K562 (cell line): Measurements from ENCODE around the gene KIF6. TPM values are rescaled to one million over a fixed set of nuclear protein-coding genes. Genes with fewer than 3 reads are reported as not detected.

ENCODE experiments used
- ATAC-seq: fragments of 200-7000 bp; cut with Tn5 transposase; 3 replicates; pipeline ENCODE4 v1.9.1; 2020; ENCODE audit warnings: moderate library complexity
- BruUV-seq: library from RNA; stranded (reverse); fragments of 400-500 nt; replicated peaks from 2 replicates; lab custom pipeline; 2021; lab: Mats Ljungman, UMichigan
- CTCF ChIA-PET: fragments of 300-600 bp; formaldehyde crosslinking; extraction: SDS; loops from one replicate; lab custom pipeline; 2021; ENCODE audit warnings: low intra/inter-chr PET ratio; lab: Yijun Ruan, JAX
- POLR2A ChIA-PET: fragments of 300-600, 350-650 bp; sonication (Branson Sonifier 250); formaldehyde crosslinking; extraction: SDS; loops from one replicate; lab custom pipeline; 2021; ENCODE audit warnings: antibody characterized with exemption, inconsistent platforms; lab: Yijun Ruan, JAX
- DNase-seq, 4 experiments: peaks; one replicate each; pipeline versions ENCODE4 v3.0.0 to v3.0.0-alpha.2; 2011 to 2018; ENCODE audit warnings: low spot score in 3 of 4, mixed read lengths in 3 of 4; ENCODE audit errors: extremely low read depth in 1 of 4
- FAIRE-seq: peaks from 2 replicates; lab custom pipeline; 2011; peaks lifted over from hg19 to GRCh38; lab: Jason Lieb, UNC
- H2AFZ ChIP-seq: 2 replicates; pipeline ENCODE4 v1.6.0; 2011; ENCODE audit warnings: low read depth, low read length, control low read depth, inconsistent platforms
- H3K27ac ChIP-seq: fragments of 200-600 bp; 3 replicates; pipeline ENCODE4 v1.8.0; 2011; ENCODE audit warnings: low read depth, mild to moderate bottlenecking, control low read depth, inconsistent platforms, low read length, moderate library complexity, mixed read lengths; ENCODE audit errors: extremely low read depth
- H3K27me3 ChIP-seq, 2 experiments: fragments of 300-600 bp in 1 of 2; 2 replicates in 1 of 2; 3 replicates in 1 of 2; pipeline versions ENCODE4 v1.6.0 to v1.8.0; 2011; ENCODE audit warnings: inconsistent platforms in 2 of 2, low read length in 2 of 2, mild to moderate bottlenecking in 1 of 2, mixed read lengths in 1 of 2, moderate library complexity in 1 of 2; ENCODE audit not compliant: control insufficient read depth in 2 of 2, insufficient read depth in 2 of 2
- H3K36me3 ChIP-seq: fragments of 300-600 bp; 3 replicates; pipeline ENCODE4 v1.8.0; 2011; ENCODE audit warnings: mild to moderate bottlenecking, low read length, inconsistent platforms; ENCODE audit not compliant: control insufficient read depth, insufficient read depth
- H3K4me1 ChIP-seq, 2 experiments: fragments of 200-600 bp in 1 of 2; replicated peaks in 1 of 2; 2 replicates in 1 of 2; 3 replicates in 1 of 2; pipeline versions ENCODE4 v1.5.1 to v1.8.0; 2011; ENCODE audit warnings: inconsistent platforms in 2 of 2, low read length in 2 of 2, mild to moderate bottlenecking in 1 of 2, mixed read lengths in 1 of 2, moderate library complexity in 1 of 2; ENCODE audit not compliant: control insufficient read depth in 2 of 2, insufficient read depth in 2 of 2
- H3K4me2 ChIP-seq: 2 replicates; pipeline ENCODE4 v1.6.1; 2011; ENCODE audit warnings: low read length, control low read depth, inconsistent platforms, mixed read lengths; ENCODE audit not compliant: insufficient read depth
- H3K4me3 ChIP-seq: fragments of 200-600 bp; sonication (generic), shearing (Covaris generic); 2 replicates; pipeline ENCODE4 v1.5.1; 2016; ENCODE audit warnings: control low read depth, inconsistent platforms
- H3K79me2 ChIP-seq: fragments of 200-600 bp; 3 replicates; pipeline ENCODE4 v1.8.0; 2011; ENCODE audit warnings: low read length, inconsistent platforms; ENCODE audit not compliant: control insufficient read depth, insufficient read depth
- H3K9ac ChIP-seq, 2 experiments: 2 replicates each; pipeline versions ENCODE4 v1.6.0 to v1.6.1; 2011; ENCODE audit warnings: low read depth in 2 of 2, low read length in 2 of 2, control low read depth in 1 of 2, inconsistent platforms in 1 of 2, mild to moderate bottlenecking in 1 of 2, mixed read lengths in 1 of 2; ENCODE audit not compliant: insufficient read depth in 1 of 2
- H3K9me1 ChIP-seq: one replicate; pipeline ENCODE4 v1.6.0; 2011; ENCODE audit warnings: inconsistent platforms, mild to moderate bottlenecking, low read length, moderate library complexity; ENCODE audit not compliant: control insufficient read depth, insufficient read depth
- H3K9me3 ChIP-seq: replicated peaks from 2 replicates; pipeline ENCODE4 v1.5.1; 2011; ENCODE audit warnings: low read depth, low read length, inconsistent platforms; ENCODE audit not compliant: control insufficient read depth, insufficient read depth
- H4K20me1 ChIP-seq: replicated peaks from 2 replicates; pipeline ENCODE4 v1.6.1; 2011; ENCODE audit warnings: low read length, inconsistent platforms, mixed read lengths; ENCODE audit not compliant: control insufficient read depth, insufficient read depth
- CHCHD3 ChIP-seq: fragments of 250-450 bp; sonication (Bioruptor Pico); IDR thresholded peaks from 2 replicates; pipeline ENCODE4 v2.1.2; 2022; ENCODE audit warnings: mild to moderate bottlenecking
- DPF2 ChIP-seq: fragments of 450-650 bp; IDR thresholded peaks from 2 replicates; pipeline ENCODE4 v1.6.1; 2016
- FOS ChIP-seq: IDR thresholded peaks from 3 replicates; pipeline ENCODE4 v1.6.1; 2011; ENCODE audit not compliant: insufficient read length; ENCODE audit errors: extremely low read depth
- ZNF449 ChIP-seq: fragments of 250-450 bp; sonication (Bioruptor Pico); IDR thresholded peaks from 2 replicates; pipeline ENCODE4 v1.8.0; 2022; ENCODE audit warnings: moderate library complexity, mild to moderate bottlenecking, inconsistent platforms
- ZNF57 ChIP-seq: fragments of 450-650 bp; formaldehyde crosslinking; IDR thresholded peaks from 2 replicates; pipeline ENCODE4 v1.4.0; 2020; ENCODE audit warnings: mild to moderate bottlenecking, moderate library complexity
- WGBS: fragments of 100-300 bp; shearing (Covaris generic); methylation state at CpG from one replicate; pipeline ENCODE4 v1.1.6; 2016; ENCODE audit warnings: low coverage, mixed read lengths; ENCODE audit not compliant: insufficient coverage; ENCODE audit errors: missing lambda C conversion rate; 5-methylcytosine and 5-hydroxymethylcytosine counted together
- in situ Hi-C: fragments of 300-500 bp; cut with MboI; formaldehyde crosslinking; loops from 4 replicates; pipeline ENCODE4 v1.15.0; 2018; ENCODE audit warnings: inconsistent platforms, mixed read lengths
- intact Hi-C: fragments of 100-400 bp; cut with micrococcal nuclease; formaldehyde crosslinking; loops from 2 replicates; pipeline ENCODE4 v1.14.2; 2022
- polyA plus RNA-seq, 8 experiments: library from polyadenylated mRNA; depleted of rRNA in 4 of 8; stranded (reverse) in 5 of 8; unstranded in 3 of 8; fragments of >200 nt; fragmentation: Nextera tagmentation in 2 of 8; fragmentation: Illumina TruSeq in 1 of 8; extraction: Ambion mirVana in 2 of 8; extraction: Trizol in 1 of 8; gene quantifications; 2 replicates each; pipeline versions ENCODE4 v1.2.1 to v1.2.3, GENCODE V29; 2011 to 2014; ENCODE audit warnings: inconsistent platforms in 1 of 8, missing spikeins in 1 of 8
- total RNA-seq, 7 experiments: library from RNA; depleted of rRNA in 6 of 7; stranded (reverse); fragments of >200 nt in 6 of 7; fragmentation: Illumina TruSeq in 2 of 7; extraction: Trizol in 2 of 7; gene quantifications; 2 replicates each; pipeline versions ENCODE4 v1.2.1 to v1.2.3, GENCODE V29; 2011 to 2021; ENCODE audit warnings: low replicate concordance in 1 of 7
- TF ChIP-seq, protein P1 (sequence below): fragments of 450-650 bp; IDR thresholded peaks from 2 replicates; pipeline ENCODE4 v1.6.1; 2016; ENCODE audit warnings: low read depth
- TF ChIP-seq, protein P2 (sequence below), 2 experiments: fragments of 450-650 bp in 1 of 2; sonication (generic) in 1 of 2; formaldehyde crosslinking; conservative IDR thresholded peaks; 2 replicates each; pipeline versions ENCODE4 v1.4.0 to v1.8.1; 2020 to 2022; ENCODE audit warnings: mild to moderate bottlenecking in 1 of 2, missing genetic modification reagents in 1 of 2

The KIF6 gene
- total and polyA plus RNA-seq, 9 of the 15 experiments (the other 6 are each of a cell fraction or from before 2014, with no cell fraction given): not detected

GRCh38 chr6:39446909-39447308, 278.3 kb downstream of the KIF6 start:
- intact Hi-C loops: no loop called here
- in situ Hi-C loops: no loop called here
- no TSS peak for BruUV-seq
- DNase-seq (no peak), FAIRE-seq (no peak), ATAC-seq (no peak)
- Histone ChIP-seq H3K9me1 (no peaks in the 10 kb centered on the region), H3K36me3 (no peaks in the 10 kb centered on the region), H3K4me1 (no peaks in the 10 kb centered on the region), H3K27me3 (no peaks in the 10 kb centered on the region; a peak in 1 of 5 replicates), H3K27ac (no peak overlapping the region), H3K9ac (no peak overlapping the region), H2AFZ (no peak overlapping the region), H4K20me1 (no peaks in the 10 kb centered on the region), H3K79me2 (no peaks in the 10 kb centered on the region), H3K4me2 (no peak overlapping the region), H3K4me3 (no peak overlapping the region), H3K9me3 (no peaks in the 10 kb centered on the region)
- POLR2A ChIA-PET: no interaction called here
- WGBS: 0% methylated on average over 2 of the region's 2 CpGs
- CTCF ChIA-PET: no interaction called here
- TF ChIP-seq, protein P1, sequence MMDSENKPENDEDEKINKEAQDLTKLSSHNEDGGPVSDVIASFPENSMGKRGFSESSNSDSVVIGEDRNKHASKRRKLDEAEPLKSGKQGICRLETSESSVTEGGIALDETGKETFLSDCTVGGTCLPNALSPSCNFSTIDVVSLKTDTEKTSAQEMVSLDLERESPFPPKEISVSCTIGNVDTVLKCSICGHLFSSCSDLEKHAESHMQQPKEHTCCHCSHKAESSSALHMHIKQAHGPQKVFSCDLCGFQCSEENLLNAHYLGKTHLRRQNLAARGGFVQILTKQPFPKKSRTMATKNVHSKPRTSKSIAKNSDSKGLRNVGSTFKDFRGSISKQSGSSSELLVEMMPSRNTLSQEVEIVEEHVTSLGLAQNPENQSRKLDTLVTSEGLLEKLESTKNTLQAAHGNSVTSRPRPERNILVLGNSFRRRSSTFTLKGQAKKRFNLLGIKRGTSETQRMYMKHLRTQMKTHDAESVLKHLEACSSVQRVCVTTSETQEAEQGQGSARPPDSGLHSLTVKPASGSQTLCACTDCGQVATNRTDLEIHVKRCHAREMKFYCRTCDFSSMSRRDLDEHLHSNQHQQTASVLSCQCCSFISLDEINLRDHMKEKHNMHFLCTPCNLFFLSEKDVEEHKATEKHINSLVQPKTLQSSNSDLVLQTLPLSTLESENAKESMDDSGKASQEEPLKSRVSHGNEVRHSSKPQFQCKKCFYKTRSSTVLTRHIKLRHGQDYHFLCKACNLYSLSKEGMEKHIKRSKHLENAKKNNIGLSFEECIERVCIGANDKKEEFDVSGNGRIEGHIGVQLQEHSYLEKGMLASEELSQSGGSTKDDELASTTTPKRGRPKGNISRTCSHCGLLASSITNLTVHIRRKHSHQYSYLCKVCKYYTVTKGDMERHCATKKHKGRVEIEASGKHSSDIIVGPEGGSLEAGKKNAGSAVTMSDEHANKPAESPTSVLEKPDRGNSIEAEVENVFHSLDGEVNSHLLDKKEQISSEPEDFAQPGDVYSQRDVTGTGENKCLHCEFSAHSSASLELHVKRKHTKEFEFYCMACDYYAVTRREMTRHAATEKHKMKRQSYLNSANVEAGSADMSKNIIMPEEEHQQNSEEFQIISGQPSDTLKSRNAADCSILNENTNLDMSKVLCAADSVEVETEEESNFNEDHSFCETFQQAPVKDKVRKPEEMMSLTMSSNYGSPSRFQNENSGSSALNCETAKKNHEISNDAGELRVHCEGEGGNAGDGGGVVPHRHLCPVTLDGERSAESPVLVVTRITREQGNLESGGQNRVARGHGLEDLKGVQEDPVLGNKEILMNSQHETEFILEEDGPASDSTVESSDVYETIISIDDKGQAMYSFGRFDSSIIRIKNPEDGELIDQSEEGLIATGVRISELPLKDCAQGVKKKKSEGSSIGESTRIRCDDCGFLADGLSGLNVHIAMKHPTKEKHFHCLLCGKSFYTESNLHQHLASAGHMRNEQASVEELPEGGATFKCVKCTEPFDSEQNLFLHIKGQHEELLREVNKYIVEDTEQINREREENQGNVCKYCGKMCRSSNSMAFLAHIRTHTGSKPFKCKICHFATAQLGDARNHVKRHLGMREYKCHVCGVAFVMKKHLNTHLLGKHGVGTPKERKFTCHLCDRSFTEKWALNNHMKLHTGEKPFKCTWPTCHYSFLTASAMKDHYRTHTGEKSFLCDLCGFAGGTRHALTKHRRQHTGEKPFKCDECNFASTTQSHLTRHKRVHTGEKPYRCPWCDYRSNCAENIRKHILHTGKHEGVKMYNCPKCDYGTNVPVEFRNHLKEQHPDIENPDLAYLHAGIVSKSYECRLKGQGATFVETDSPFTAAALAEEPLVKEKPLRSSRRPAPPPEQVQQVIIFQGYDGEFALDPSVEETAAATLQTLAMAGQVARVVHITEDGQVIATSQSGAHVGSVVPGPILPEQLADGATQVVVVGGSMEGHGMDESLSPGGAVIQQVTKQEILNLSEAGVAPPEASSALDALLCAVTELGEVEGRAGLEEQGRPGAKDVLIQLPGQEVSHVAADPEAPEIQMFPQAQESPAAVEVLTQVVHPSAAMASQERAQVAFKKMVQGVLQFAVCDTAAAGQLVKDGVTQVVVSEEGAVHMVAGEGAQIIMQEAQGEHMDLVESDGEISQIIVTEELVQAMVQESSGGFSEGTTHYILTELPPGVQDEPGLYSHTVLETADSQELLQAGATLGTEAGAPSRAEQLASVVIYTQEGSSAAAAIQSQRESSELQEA: no peak
- TF ChIP-seq, protein P2, sequence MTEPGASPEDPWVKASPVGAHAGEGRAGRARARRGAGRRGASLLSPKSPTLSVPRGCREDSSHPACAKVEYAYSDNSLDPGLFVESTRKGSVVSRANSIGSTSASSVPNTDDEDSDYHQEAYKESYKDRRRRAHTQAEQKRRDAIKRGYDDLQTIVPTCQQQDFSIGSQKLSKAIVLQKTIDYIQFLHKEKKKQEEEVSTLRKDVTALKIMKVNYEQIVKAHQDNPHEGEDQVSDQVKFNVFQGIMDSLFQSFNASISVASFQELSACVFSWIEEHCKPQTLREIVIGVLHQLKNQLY (CRISPR knock-in tag; conservative IDR thresholded peaks at IDR 0.05): no peak
- TF ChIP-seq ZNF57 (no peak), ZNF449 (CRISPR knock-in tag) (no peak), DPF2 (no peak), CHCHD3 (no peak), FOS (no peak)
